Hematopoietic multipotent progenitor cell (in vitro differentiated cells): Measurements from ENCODE around the gene MTHFS. TPM values are rescaled to one million over a fixed set of nuclear protein-coding genes. Genes with fewer than 3 reads are reported as not detected.

Source experiments
- DNase-seq, 3 donors: peaks; one replicate each; pipeline ENCODE4 v3.0.0-alpha.2; 2011 to 2015; ENCODE audit warnings: low read depth in 2 of 3, low spot score in 2 of 3
- total RNA-seq: library from RNA; depleted of rRNA; stranded (reverse); fragments of >200 nt; gene quantifications from one replicate; pipeline ENCODE4 v1.2.3, GENCODE V29; 2012

The MTHFS gene
- total RNA-seq, 1 donor = 20.5 TPM

- no peak for DNase-seq
Measured at GRCh38 chr15:79881254-79881653, 15.6 kb downstream of the MTHFS start.

- no peak for DNase-seq
Measured at GRCh38 chr15:79878078-79878705, 18.6 kb downstream of the MTHFS start.

GRCh38 chr15:79875213-79875612 lies 21.6 kb downstream of the MTHFS start:
- DNase-seq = peak in 1 of 3 donors; percentile 32

- no peak for DNase-seq
Measured at GRCh38 chr15:79874242-79874641, 22.6 kb downstream of the MTHFS start.

GRCh38 chr15:79872358-79873017 lies 24.3 kb downstream of the MTHFS start:
- DNase-seq = peak in 1 of 3 donors; percentile 14

- DNase-seq = no peak
Measured at GRCh38 chr15:79868554-79868953, 28.3 kb downstream of the MTHFS start.

- no peak for DNase-seq
Measured at GRCh38 chr15:79863886-79864285, 32.9 kb downstream of the MTHFS start.

- DNase-seq = no peak
Measured at GRCh38 chr15:79862191-79862590, 34.6 kb downstream of the MTHFS start.

- peak in 1 of 3 donors; percentile 49 for DNase-seq
Measured at GRCh38 chr15:79860661-79861060, 36.2 kb downstream of the MTHFS start.

- peak in 1 of 3 donors; percentile 13 for DNase-seq
Measured at GRCh38 chr15:79858469-79858868, 38.3 kb downstream of the MTHFS start.

GRCh38 chr15:79853492-79854328 lies 43.1 kb downstream of the MTHFS start:
- DNase-seq = peak; percentile 25 to 81 (median 66)

- peak in 1 of 3 donors; percentile 51 for DNase-seq
Measured at GRCh38 chr15:79849789-79850188, 47.0 kb downstream of the MTHFS start.

- DNase-seq = no peak
Measured at GRCh38 chr15:79846539-79846938, 50.3 kb downstream of the MTHFS start.

GRCh38 chr15:79844221-79844620 lies 52.6 kb downstream of the MTHFS start:
- DNase-seq = no peak

GRCh38 chr15:79837846-79838245 lies 59.0 kb downstream of the MTHFS start:
- DNase-seq = no peak

- no peak for DNase-seq
Measured at GRCh38 chr15:79834495-79834894, 62.3 kb downstream of the MTHFS start.

GRCh38 chr15:79832367-79833120 lies 64.3 kb downstream of the MTHFS start:
- DNase-seq = peak in 1 of 3 donors; percentile 52

- no peak for DNase-seq
Measured at GRCh38 chr15:79831604-79832003, 65.2 kb downstream of the MTHFS start.

GRCh38 chr15:79829950-79830349 lies 66.9 kb downstream of the MTHFS start:
- DNase-seq = no peak

- no peak for DNase-seq
Measured at GRCh38 chr15:79828447-79828846, 68.4 kb downstream of the MTHFS start.

GRCh38 chr15:79826800-79827199 lies 70.0 kb downstream of the MTHFS start:
- no peak for DNase-seq
